CD14-positive monocyte (primary cell): Measurements from ENCODE around the gene HMCN2. TPM values are rescaled to one million over a fixed set of nuclear protein-coding genes. Genes with fewer than 3 reads are reported as not detected.

Experiments used
- DNase-seq, 3 donors: peaks; one replicate each; pipeline ENCODE4 v3.0.0-alpha.2; 2011 to 2022
- H2AFZ ChIP-seq: 2 replicates; pipeline ENCODE4 v1.6.0; 2012; ENCODE audit warnings: mild to moderate bottlenecking, low read depth, low read length, inconsistent platforms; ENCODE audit not compliant: insufficient read depth, poor library complexity, severe bottlenecking
- H3K27ac ChIP-seq, 2 donors: 1 replicate in 1 of 2; 2 replicates in 1 of 2; pipeline ENCODE4 v1.5.1; 2012 to 2013; ENCODE audit warnings: low read length in 2 of 2, control low read depth in 1 of 2, inconsistent platforms in 1 of 2, low read depth in 1 of 2, mild to moderate bottlenecking in 1 of 2
- H3K27me3 ChIP-seq, 2 donors: one replicate each; pipeline versions ENCODE4 v1.6.0 to v1.6.1; 2011 to 2013; ENCODE audit warnings: low read length in 2 of 2; ENCODE audit not compliant: control insufficient read depth in 2 of 2, insufficient read depth in 2 of 2
- H3K36me3 ChIP-seq, 2 donors: replicated peaks in 1 of 2; 1 replicate in 1 of 2; 2 replicates in 1 of 2; pipeline versions ENCODE4 v1.5.1 to v1.6.1; 2012 to 2013; ENCODE audit warnings: low read length in 2 of 2, control low read depth in 1 of 2, inconsistent platforms in 1 of 2, mild to moderate bottlenecking in 1 of 2; ENCODE audit not compliant: insufficient read depth in 2 of 2, control insufficient read depth in 1 of 2
- H3K4me1 ChIP-seq, 2 donors: 1 replicate in 1 of 2; 2 replicates in 1 of 2; pipeline versions ENCODE4 v1.5.1 to v1.6.1; 2012 to 2013; ENCODE audit warnings: low read length in 2 of 2, control low read depth in 1 of 2, inconsistent platforms in 1 of 2, mild to moderate bottlenecking in 1 of 2, moderate library complexity in 1 of 2; ENCODE audit not compliant: insufficient read depth in 2 of 2, control insufficient read depth in 1 of 2
- H3K4me2 ChIP-seq: replicated peaks from 2 replicates; pipeline ENCODE3; 2012; ENCODE audit warnings: low read length, moderate library complexity, mild to moderate bottlenecking; ENCODE audit not compliant: poor library complexity, severe bottlenecking; ENCODE audit errors: extremely low read depth
- H3K4me3 ChIP-seq, 3 experiments: fragments of 200-600 bp in 1 of 3; sonication (generic) in 1 of 3; replicated peaks in 1 of 3; 1 replicate in 2 of 3; 2 replicates in 1 of 3; pipeline ENCODE4 v1.5.1; 2011 to 2013; ENCODE audit warnings: low read length in 3 of 3, mild to moderate bottlenecking in 3 of 3, control low read depth in 2 of 3, low read depth in 2 of 3, inconsistent platforms in 1 of 3, moderate library complexity in 1 of 3
- H3K79me2 ChIP-seq: 2 replicates; pipeline ENCODE4 v1.6.0; 2012; ENCODE audit warnings: mild to moderate bottlenecking, control low read depth, inconsistent platforms, low read length, moderate library complexity; ENCODE audit not compliant: insufficient read depth
- H3K9ac ChIP-seq: 2 replicates; pipeline ENCODE4 v1.6.0; 2017; ENCODE audit warnings: low read length, mild to moderate bottlenecking; ENCODE audit not compliant: insufficient read depth, poor library complexity, severe bottlenecking
- H3K9me3 ChIP-seq, 2 donors: replicated peaks in 1 of 2; 1 replicate in 1 of 2; 2 replicates in 1 of 2; pipeline versions ENCODE4 v1.5.1 to v1.6.1; 2012 to 2013; ENCODE audit warnings: low read length in 2 of 2, control low read depth in 1 of 2; ENCODE audit not compliant: control insufficient read depth in 1 of 2, insufficient read depth in 1 of 2
- H4K20me1 ChIP-seq: 2 replicates; pipeline ENCODE4 v1.6.0; 2012; ENCODE audit warnings: mild to moderate bottlenecking, low read length, control low read depth, moderate library complexity; ENCODE audit not compliant: insufficient read depth
- H3K27ac Mint-ChIP-seq, 7 donors: one replicate each; pipeline ENCODE4 v1.8.0; 2020; ENCODE audit warnings: mild to moderate bottlenecking in 7 of 7, mixed read lengths in 7 of 7, moderate library complexity in 6 of 7, inconsistent platforms in 2 of 7
- H3K27me3 Mint-ChIP-seq, 3 donors: one replicate each; pipeline ENCODE4 v1.8.0; 2021 to 2022; ENCODE audit warnings: low read depth in 3 of 3, mild to moderate bottlenecking in 3 of 3, mixed read lengths in 3 of 3, moderate library complexity in 3 of 3, inconsistent platforms in 1 of 3
- H3K36me3 Mint-ChIP-seq, 2 donors: one replicate each; pipeline ENCODE4 v1.8.0; 2020; ENCODE audit warnings: mixed read lengths in 2 of 2, inconsistent platforms in 1 of 2, mild to moderate bottlenecking in 1 of 2
- H3K4me1 Mint-ChIP-seq: one replicate; pipeline ENCODE4 v1.8.0; 2020; ENCODE audit warnings: mild to moderate bottlenecking, mixed read lengths
- H3K4me3 Mint-ChIP-seq, 2 donors: one replicate each; pipeline ENCODE4 v1.8.0; 2020; ENCODE audit warnings: mild to moderate bottlenecking in 2 of 2, mixed read lengths in 2 of 2, moderate library complexity in 1 of 2
- H3K9me3 Mint-ChIP-seq, 7 donors: one replicate each; pipeline ENCODE4 v1.8.0; 2020 to 2022; ENCODE audit warnings: mixed read lengths in 7 of 7, mild to moderate bottlenecking in 6 of 7, moderate library complexity in 6 of 7, inconsistent platforms in 2 of 7
- CTCF ChIP-seq: fragments of 200-600 bp; IDR thresholded peaks from one replicate; pipeline ENCODE4 v1.8.0; 2022; ENCODE audit warnings: antibody characterized with exemption, mild to moderate bottlenecking
- WGBS: methylation state at CpG from one replicate; pipeline ENCODE4 v1.1.5; 2013; ENCODE audit warnings: missing lambda C conversion rate; ENCODE audit not compliant: insufficient coverage; 5-methylcytosine and 5-hydroxymethylcytosine counted together
- intact Hi-C, 2 donors: fragments of 100-400 bp; cut with micrococcal nuclease; formaldehyde crosslinking; loops; one replicate each; pipeline versions ENCODE4 v1.15.0 to v1.15.1; 2023
- polyA plus RNA-seq, 3 donors: library from polyadenylated mRNA; depleted of rRNA in 1 of 3; unstranded in 2 of 3; stranded (reverse) in 1 of 3; fragments of 300-500 nt in 2 of 3; fragments of >200 nt in 1 of 3; fragmentation: Illumina TruSeq in 2 of 3; gene quantifications; 1 replicate in 2 of 3; 2 replicates in 1 of 3; pipeline ENCODE4 v1.2.3, GENCODE V29; 2012 to 2021

HMCN2 gene
- polyA plus RNA-seq, 3 donors: not detected

GRCh38 chr9:130444565-130445221 is 179.1 kb downstream of the HMCN2 start, which contains the start of gene ASS1:
TSS of gene ASS1 (plus strand) at chr9:130444961. CDS start at chr9:130452229, 7,268 bp downstream.
- Mint-ChIP-seq H3K4me3 (peak within 1 kb of the TSS; percentile 45 to 76), H3K9me3 (peaks cover 4 to 27% (median 24%) of the 10 kb centered on the region in 7 donors), H3K36me3 (no peaks in the 10 kb centered on the region), H3K27me3 (peaks cover 32 to 46% (median 41%) of the 10 kb centered on the region in 3 donors), H3K4me1 (peaks cover 25% of the 10 kb centered on the region), H3K27ac (no peak within 1 kb of the TSS)
- H3K27me3 ChIP-seq: peaks cover 14 to 25% of the 10 kb centered on the region in 2 donors
- H3K4me3 ChIP-seq: peak within 1 kb of the TSS in 2 of 3 experiments; percentile 22 to 59
- no peaks in the 10 kb centered on the region for H3K36me3 ChIP-seq
- H3K4me2 ChIP-seq: peak within 1 kb of the TSS; percentile 67
- DNase-seq: no peak
- no peaks in the 10 kb centered on the region for H4K20me1 ChIP-seq
- H3K9me3 ChIP-seq: peaks cover 15 to 16% of the 10 kb centered on the region in 2 donors
- peaks cover 18 to 35% of the 10 kb centered on the region in 2 donors for H3K4me1 ChIP-seq
- TF ChIP-seq CTCF: no peak
- no peaks in the 10 kb centered on the region for H3K79me2 ChIP-seq
- intact Hi-C loops: no loop called here
- no peak within 1 kb of the TSS for H3K27ac ChIP-seq
- under 1% methylated on average over 63 of the region's 66 CpGs for WGBS
- H2AFZ ChIP-seq: peak within 1 kb of the TSS; percentile 56
- H3K9ac ChIP-seq: peak within 1 kb of the TSS; percentile 21

GRCh38 chr9:130445268-130445983 is 179.9 kb downstream of the HMCN2 start:
- H3K4me2 ChIP-seq: peak overlapping the region; percentile 67
- H3K4me3 ChIP-seq: peak overlapping the region in 2 of 3 experiments; percentile 22 to 59
- intact Hi-C loops: no loop called here
- no peak overlapping the region for H3K27ac ChIP-seq
- H3K79me2 ChIP-seq: no peaks in the 10 kb centered on the region
- no peak for DNase-seq
- H4K20me1 ChIP-seq: no peaks in the 10 kb centered on the region
- H3K27ac Mint-ChIP-seq: no peak overlapping the region
- peaks cover 34 to 51% (median 44%) of the 10 kb centered on the region in 3 donors for H3K27me3 Mint-ChIP-seq
- H3K9me3 ChIP-seq: peaks cover 9 to 15% of the 10 kb centered on the region in 2 donors
- H3K9me3 Mint-ChIP-seq: peaks cover 4 to 22% (median 19%) of the 10 kb centered on the region in 7 donors
- TF ChIP-seq CTCF: no peak
- H3K9ac ChIP-seq: peak overlapping the region; percentile 21
- 7% methylated on average over 20 of the region's 30 CpGs for WGBS
- no peaks in the 10 kb centered on the region for H3K36me3 Mint-ChIP-seq
- peaks cover 14 to 25% of the 10 kb centered on the region in 2 donors for H3K27me3 ChIP-seq
- no peaks in the 10 kb centered on the region for H3K36me3 ChIP-seq
- H3K4me1 Mint-ChIP-seq: peaks cover 25% of the 10 kb centered on the region
- peaks cover 18 to 35% of the 10 kb centered on the region in 2 donors for H3K4me1 ChIP-seq
- H3K4me3 Mint-ChIP-seq: peak overlapping the region; percentile 45 to 76
- peak overlapping the region; percentile 56 for H2AFZ ChIP-seq
